22Rv1 (cell line): ENCODE measurements around the gene FARSA.

Source experiments
- H3K27ac ChIP-seq: fragments of 450-650 bp; 2 replicates; pipeline ENCODE4 v1.5.1; 2017
- CTCF ChIP-seq: fragments of 450-650 bp; IDR thresholded peaks from 2 replicates; pipeline ENCODE4 v1.5.1; 2017; ENCODE audit warnings: mild to moderate bottlenecking
- ZFX ChIP-seq: fragments of 450-650 bp; IDR thresholded peaks from 2 replicates; pipeline ENCODE4 v1.6.1; 2017; ENCODE audit warnings: antibody characterized with exemption, borderline replicate concordance

The FARSA gene

GRCh38 chr19:12913011-12913561 is 20.4 kb downstream of the FARSA start:
- H3K27ac ChIP-seq, result peak overlapping the region; percentile 78
- no peak for TF ChIP-seq ZFX
- no peak for TF ChIP-seq CTCF

- TF ChIP-seq ZFX, result no peak
- no peak for TF ChIP-seq CTCF
- peak overlapping the region; percentile 78 for H3K27ac ChIP-seq
Measured at GRCh38 chr19:12912571-12912970, 20.9 kb downstream of the FARSA start.

- TF ChIP-seq ZFX (no peak), CTCF (no peak)
Measured at GRCh38 chr19:12907166-12907565, 26.3 kb downstream of the FARSA start.

GRCh38 chr19:12899891-12900518 is 33.5 kb downstream of the FARSA start:
- no peak for TF ChIP-seq ZFX
- no peak for TF ChIP-seq CTCF
- H3K27ac ChIP-seq, result no peak overlapping the region

More at GRCh38 chr19:12907166-12907565, 26.3 kb downstream of the FARSA start:
- no peak overlapping the region for H3K27ac ChIP-seq

GRCh38 chr19:12896460-12896859 is 37.1 kb downstream of the FARSA start:
- no peak overlapping the region for H3K27ac ChIP-seq
- no peak for TF ChIP-seq CTCF
- no peak for TF ChIP-seq ZFX

- TF ChIP-seq CTCF (no peak), ZFX (no peak)
- H3K27ac ChIP-seq, result no peak overlapping the region
Measured at GRCh38 chr19:12893582-12893981, 39.9 kb downstream of the FARSA start.

GRCh38 chr19:12891553-12892021 is 41.9 kb downstream of the FARSA start:
- peak overlapping the region; percentile 56 for H3K27ac ChIP-seq
- no peak for TF ChIP-seq CTCF
- no peak for TF ChIP-seq ZFX
